ENCODE results near the gene HES6.

The HES6 gene

DNA sequence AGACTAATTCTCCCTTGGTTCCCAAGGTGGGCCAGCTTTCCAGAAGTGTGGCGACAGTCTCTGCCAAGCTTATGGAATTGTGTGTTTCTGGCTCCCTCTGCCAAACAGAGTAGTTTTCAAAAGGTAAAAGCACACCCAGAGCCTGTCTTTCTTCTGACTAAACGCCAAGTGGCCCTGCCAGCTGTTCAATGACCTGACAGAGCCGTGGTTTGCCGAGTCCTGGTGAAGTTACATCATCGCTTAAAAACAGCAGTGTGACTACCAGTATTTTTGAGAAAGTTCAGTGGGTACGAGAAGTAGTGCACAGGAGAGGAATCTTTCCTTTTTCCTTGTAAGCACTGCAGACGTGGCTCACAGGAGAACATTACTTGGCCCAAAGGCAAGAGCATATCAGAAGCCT is 46.7 kb upstream of the HES6 start:
- DNase-seq (ENCODE audit: low spot score) = peak; percentile 46
- ChIA-PET POLR2A (ENCODE audit: low non-redundant PET) (no interaction called here), CTCF (interaction anchor here (0.6 to 1.1 kb wide), 2 partner anchors 16 to 685 kb away, joined by 3 to 4 read pairs; no protein-coding TSS in a partner anchor)
- TF ChIP-seq CTCF (conservative IDR thresholded peaks at IDR 0.05; ENCODE audit: low read depth) = no peak
- peak overlapping the region; percentile 97 for H3K27ac ChIP-seq

- ChIA-PET POLR2A (ENCODE audit: low non-redundant PET) (no interaction called here), CTCF (interaction anchor here (0.6 kb wide), 1 partner anchor 686 kb away, joined by 3 read pairs; no protein-coding TSS in a partner anchor)
- no peak for DNase-seq (ENCODE audit: low spot score)
- peak overlapping the region; percentile 97 for H3K27ac ChIP-seq
- no peak for TF ChIP-seq CTCF (conservative IDR thresholded peaks at IDR 0.05; ENCODE audit: low read depth)
Observed at GRCh38 chr2:238286095-238286494, 46.3 kb upstream of the HES6 start.

GRCh38 chr2:238285653-238286082 is 45.8 kb upstream of the HES6 start:
- ChIA-PET CTCF (interaction anchor here (0.7 kb wide), 1 partner anchor 9 kb away, joined by 3 read pairs; no protein-coding TSS in a partner anchor), POLR2A (ENCODE audit: low non-redundant PET) (no interaction called here)
- peak; percentile 85 for DNase-seq (ENCODE audit: low spot score)
- TF ChIP-seq CTCF (conservative IDR thresholded peaks at IDR 0.05; ENCODE audit: low read depth) = no peak
- peak overlapping the region; percentile 97 for H3K27ac ChIP-seq

- H3K27ac ChIP-seq = peak overlapping the region; percentile 97
- POLR2A ChIA-PET (ENCODE audit: low non-redundant PET) = no interaction called here
- DNase-seq (ENCODE audit: low spot score) = no peak
- no peak for TF ChIP-seq CTCF (conservative IDR thresholded peaks at IDR 0.05; ENCODE audit: low read depth)
- CTCF ChIA-PET = interaction anchor here (0.6 to 0.7 kb wide), 2 partner anchors 10 to 628 kb away, joined by 3 read pairs; no protein-coding TSS in a partner anchor
Observed at GRCh38 chr2:238284802-238285515, 45.1 kb upstream of the HES6 start.

- CTCF ChIA-PET = no interaction called here
- POLR2A ChIA-PET (ENCODE audit: low non-redundant PET) = no interaction called here
- no peak for TF ChIP-seq CTCF (conservative IDR thresholded peaks at IDR 0.05; ENCODE audit: low read depth)
- DNase-seq (ENCODE audit: low spot score) = no peak
- H3K27ac ChIP-seq = peak overlapping the region; percentile 97
Observed at GRCh38 chr2:238282861-238283738, 43.3 kb upstream of the HES6 start.

DNA sequence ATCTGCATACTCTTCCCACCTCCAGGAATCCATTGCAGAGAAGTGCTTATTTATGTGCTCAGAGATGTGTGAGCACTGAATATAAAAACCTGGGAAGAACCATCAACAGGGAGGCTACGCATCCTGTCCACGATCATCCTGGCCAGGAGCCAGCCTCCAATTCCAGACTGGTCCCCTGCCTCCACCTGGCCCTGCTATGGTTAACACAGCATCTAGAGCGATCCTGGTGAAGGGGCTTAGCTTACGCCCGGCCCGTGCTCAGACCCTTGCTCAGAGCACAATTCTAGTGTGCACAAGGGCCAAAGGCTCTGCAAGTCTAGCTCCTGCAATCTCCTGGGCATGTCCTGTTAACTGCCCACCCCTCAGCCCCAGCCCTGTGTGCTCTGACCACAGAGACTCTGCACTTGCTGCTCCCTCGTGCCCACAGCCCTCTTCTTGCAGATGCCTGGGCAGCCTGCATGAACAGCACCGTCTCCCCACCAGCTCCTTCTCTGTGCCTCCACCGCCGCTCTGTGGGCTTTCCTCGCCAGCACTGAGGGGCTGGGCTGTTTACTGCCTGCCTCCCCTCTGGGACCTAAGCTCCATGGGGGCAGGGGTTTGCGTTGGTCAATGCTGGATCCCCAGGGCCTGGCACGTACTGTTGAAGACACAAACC is 42.1 kb upstream of the HES6 start:
- POLR2A ChIA-PET (ENCODE audit: low non-redundant PET) = no interaction called here
- CTCF ChIA-PET = no interaction called here
- H3K27ac ChIP-seq = peak overlapping the region; percentile 97; the same call in 1 of the 2 replicates
- DNase-seq (ENCODE audit: low spot score) = no peak
- no peak for TF ChIP-seq CTCF (conservative IDR thresholded peaks at IDR 0.05; ENCODE audit: low read depth)
